SK-N-SH treated with all-trans-retinoic acid at 6 μM for 48 hours (cell line): Measurements from ENCODE around the gene MLPH.

Source experiments
- ATAC-seq: fragments of 200-7000 bp; cut with Tn5 transposase; 3 replicates; pipeline ENCODE4 v1.9.1; 2020; ENCODE audit warnings: mild to moderate bottlenecking, moderate library complexity
- ARNTL ChIP-seq: fragments of 450-650 bp; formaldehyde crosslinking; IDR thresholded peaks from 2 replicates; pipeline ENCODE4 v1.5.0; 2020; ENCODE audit warnings: low read depth, mild to moderate bottlenecking, moderate library complexity, borderline replicate concordance
- BACH2 ChIP-seq: fragments of 250-450 bp; sonication (Bioruptor Pico); IDR thresholded peaks from 2 replicates; pipeline ENCODE4 v1.9.0; 2021; ENCODE audit warnings: mild to moderate bottlenecking, borderline replicate concordance
- CSRNP3 ChIP-seq: fragments of 250-450 bp; sonication (Bioruptor Pico); IDR thresholded peaks from 2 replicates; pipeline ENCODE4 v1.5.1; 2021; ENCODE audit warnings: mild to moderate bottlenecking, moderate library complexity
- ESRRG ChIP-seq: fragments of 250-450 bp; sonication (Bioruptor Pico); IDR thresholded peaks from 2 replicates; pipeline ENCODE4 v1.6.1; 2021; ENCODE audit warnings: mild to moderate bottlenecking
- GLIS3 ChIP-seq: fragments of 250-450 bp; sonication (Bioruptor Pico); IDR thresholded peaks from 2 replicates; pipeline ENCODE4 v1.5.0; 2020; ENCODE audit warnings: mild to moderate bottlenecking, moderate library complexity
- ISL1 ChIP-seq: fragments of 250-450 bp; sonication (Bioruptor Pico); IDR thresholded peaks from 2 replicates; pipeline ENCODE4 v2.1.2; 2022; ENCODE audit warnings: mild to moderate bottlenecking, moderate library complexity
- OSR1 ChIP-seq: fragments of 250-450 bp; sonication (Bioruptor Pico); IDR thresholded peaks from 2 replicates; pipeline ENCODE4 v1.8.0; 2022; ENCODE audit warnings: moderate library complexity, mild to moderate bottlenecking, inconsistent platforms
- PPARA ChIP-seq: fragments of 250-450 bp; sonication (Bioruptor Pico); IDR thresholded peaks from 2 replicates; pipeline ENCODE4 v1.5.0; 2020; ENCODE audit warnings: mild to moderate bottlenecking, borderline replicate concordance
- RARB ChIP-seq: fragments of 250-450 bp; sonication (Bioruptor Pico); IDR thresholded peaks from 2 replicates; pipeline ENCODE4 v1.8.0; 2021; ENCODE audit warnings: mild to moderate bottlenecking, moderate library complexity
- SNAI2 ChIP-seq: fragments of 250-450 bp; sonication (Bioruptor Pico); IDR thresholded peaks from 2 replicates; pipeline ENCODE4 v1.5.0; 2020; ENCODE audit warnings: mild to moderate bottlenecking, moderate library complexity
- TCF4 ChIP-seq: fragments of 250-450 bp; sonication (Bioruptor Pico); IDR thresholded peaks from 2 replicates; pipeline ENCODE4 v1.8.0; 2021; ENCODE audit warnings: mild to moderate bottlenecking, moderate library complexity, borderline replicate concordance
- TOX ChIP-seq: fragments of 250-450 bp; sonication (Bioruptor Pico); IDR thresholded peaks from 2 replicates; pipeline ENCODE4 v1.8.0; 2021; ENCODE audit warnings: mild to moderate bottlenecking, moderate library complexity, borderline replicate concordance
- TSHZ2 ChIP-seq: fragments of 250-450 bp; sonication (Bioruptor Pico); IDR thresholded peaks from 2 replicates; pipeline ENCODE4 v1.5.0; 2020; ENCODE audit warnings: mild to moderate bottlenecking, moderate library complexity
- ZC3H10 ChIP-seq: fragments of 250-450 bp; sonication (Bioruptor Pico); IDR thresholded peaks from 2 replicates; pipeline ENCODE4 v1.5.1; 2021; ENCODE audit warnings: mild to moderate bottlenecking, moderate library complexity
- ZFP3 ChIP-seq: fragments of 250-450 bp; sonication (Bioruptor Pico); IDR thresholded peaks from 2 replicates; pipeline ENCODE4 v1.5.0; 2020; ENCODE audit warnings: mild to moderate bottlenecking, moderate library complexity
- ZFP30 ChIP-seq: fragments of 450-650 bp; formaldehyde crosslinking; IDR thresholded peaks from 2 replicates; pipeline ENCODE4 v1.5.0; 2022; ENCODE audit warnings: mild to moderate bottlenecking, moderate library complexity
- ZNF565 ChIP-seq: fragments of 450-650 bp; formaldehyde crosslinking; conservative IDR thresholded peaks from 2 replicates; pipeline ENCODE4 v1.5.0; 2020; ENCODE audit warnings: low read depth, mild to moderate bottlenecking, moderate library complexity
- ZNF70 ChIP-seq: fragments of 450-650 bp; formaldehyde crosslinking; IDR thresholded peaks from 2 replicates; pipeline ENCODE4 v1.5.0; 2020; ENCODE audit warnings: mild to moderate bottlenecking, moderate library complexity
- ZNF8 ChIP-seq: fragments of 450-650 bp; formaldehyde crosslinking; IDR thresholded peaks from 2 replicates; pipeline ENCODE4 v1.5.0; 2020; ENCODE audit warnings: mild to moderate bottlenecking, moderate library complexity
- TF ChIP-seq, protein P1 (sequence below): fragments of 250-450 bp; sonication (Bioruptor Pico); IDR thresholded peaks from 2 replicates; pipeline ENCODE4 v1.8.0; 2020; ENCODE audit warnings: mild to moderate bottlenecking, moderate library complexity, borderline replicate concordance
- TF ChIP-seq, protein P2 (sequence below): fragments of 250-450 bp; sonication (Bioruptor Pico); IDR thresholded peaks from 2 replicates; pipeline ENCODE4 v1.5.1; 2020; ENCODE audit warnings: low read depth, mild to moderate bottlenecking, moderate library complexity
- TF ChIP-seq, protein P3 (sequence below): fragments of 250-450 bp; sonication (Bioruptor Pico); IDR thresholded peaks from 2 replicates; pipeline ENCODE4 v1.8.0; 2021; ENCODE audit warnings: low read depth, mild to moderate bottlenecking, moderate library complexity, borderline replicate concordance

The MLPH gene

DNA sequence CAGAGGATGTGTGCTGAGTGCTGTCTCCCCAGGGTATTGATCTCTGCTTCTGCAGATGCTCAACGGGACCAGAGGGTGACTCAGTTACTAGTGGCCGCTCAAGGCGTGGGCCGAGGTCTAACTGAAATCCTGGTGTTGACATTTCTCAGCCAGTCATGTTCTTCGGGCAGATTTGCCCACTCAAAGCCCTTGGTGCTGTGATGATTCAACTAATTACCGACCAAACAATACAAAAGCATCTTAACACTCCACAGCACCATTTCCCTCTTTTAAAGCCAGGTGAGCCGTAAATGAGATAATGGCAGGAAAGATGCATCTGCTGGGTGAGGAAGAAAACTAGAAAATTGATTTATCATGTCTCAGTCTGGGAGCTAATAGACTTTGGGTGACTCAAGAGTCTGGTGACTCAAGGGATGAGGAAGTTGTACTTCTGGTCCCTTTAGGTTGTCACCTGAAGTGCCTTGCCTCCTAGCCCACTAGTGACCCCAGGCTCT lies 46.7 kb downstream of the MLPH start:
- TF ChIP-seq PPARA (CRISPR knock-in tag) (no peak), ZFP30 (no peak), SNAI2 (CRISPR knock-in tag) (no peak), RARB (CRISPR knock-in tag) (no peak), BACH2 (CRISPR knock-in tag) (no peak), GLIS3 (CRISPR knock-in tag) (no peak), OSR1 (no peak), CSRNP3 (CRISPR knock-in tag) (no peak), ARNTL (no peak), ZNF8 (CRISPR knock-in tag) (no peak), ISL1 (CRISPR knock-in tag) (no peak)
- TF ChIP-seq, protein P1, sequence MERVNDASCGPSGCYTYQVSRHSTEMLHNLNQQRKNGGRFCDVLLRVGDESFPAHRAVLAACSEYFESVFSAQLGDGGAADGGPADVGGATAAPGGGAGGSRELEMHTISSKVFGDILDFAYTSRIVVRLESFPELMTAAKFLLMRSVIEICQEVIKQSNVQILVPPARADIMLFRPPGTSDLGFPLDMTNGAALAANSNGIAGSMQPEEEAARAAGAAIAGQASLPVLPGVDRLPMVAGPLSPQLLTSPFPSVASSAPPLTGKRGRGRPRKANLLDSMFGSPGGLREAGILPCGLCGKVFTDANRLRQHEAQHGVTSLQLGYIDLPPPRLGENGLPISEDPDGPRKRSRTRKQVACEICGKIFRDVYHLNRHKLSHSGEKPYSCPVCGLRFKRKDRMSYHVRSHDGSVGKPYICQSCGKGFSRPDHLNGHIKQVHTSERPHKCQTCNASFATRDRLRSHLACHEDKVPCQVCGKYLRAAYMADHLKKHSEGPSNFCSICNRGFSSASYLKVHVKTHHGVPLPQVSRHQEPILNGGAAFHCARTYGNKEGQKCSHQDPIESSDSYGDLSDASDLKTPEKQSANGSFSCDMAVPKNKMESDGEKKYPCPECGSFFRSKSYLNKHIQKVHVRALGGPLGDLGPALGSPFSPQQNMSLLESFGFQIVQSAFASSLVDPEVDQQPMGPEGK (CRISPR knock-in tag) = no peak
- TF ChIP-seq, protein P2, sequence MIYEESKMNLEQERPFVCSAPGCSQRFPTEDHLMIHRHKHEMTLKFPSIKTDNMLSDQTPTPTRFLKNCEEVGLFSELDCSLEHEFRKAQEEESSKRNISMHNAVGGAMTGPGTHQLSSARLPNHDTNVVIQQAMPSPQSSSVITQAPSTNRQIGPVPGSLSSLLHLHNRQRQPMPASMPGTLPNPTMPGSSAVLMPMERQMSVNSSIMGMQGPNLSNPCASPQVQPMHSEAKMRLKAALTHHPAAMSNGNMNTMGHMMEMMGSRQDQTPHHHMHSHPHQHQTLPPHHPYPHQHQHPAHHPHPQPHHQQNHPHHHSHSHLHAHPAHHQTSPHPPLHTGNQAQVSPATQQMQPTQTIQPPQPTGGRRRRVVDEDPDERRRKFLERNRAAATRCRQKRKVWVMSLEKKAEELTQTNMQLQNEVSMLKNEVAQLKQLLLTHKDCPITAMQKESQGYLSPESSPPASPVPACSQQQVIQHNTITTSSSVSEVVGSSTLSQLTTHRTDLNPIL (CRISPR knock-in tag) = no peak
- TF ChIP-seq, protein P3, sequence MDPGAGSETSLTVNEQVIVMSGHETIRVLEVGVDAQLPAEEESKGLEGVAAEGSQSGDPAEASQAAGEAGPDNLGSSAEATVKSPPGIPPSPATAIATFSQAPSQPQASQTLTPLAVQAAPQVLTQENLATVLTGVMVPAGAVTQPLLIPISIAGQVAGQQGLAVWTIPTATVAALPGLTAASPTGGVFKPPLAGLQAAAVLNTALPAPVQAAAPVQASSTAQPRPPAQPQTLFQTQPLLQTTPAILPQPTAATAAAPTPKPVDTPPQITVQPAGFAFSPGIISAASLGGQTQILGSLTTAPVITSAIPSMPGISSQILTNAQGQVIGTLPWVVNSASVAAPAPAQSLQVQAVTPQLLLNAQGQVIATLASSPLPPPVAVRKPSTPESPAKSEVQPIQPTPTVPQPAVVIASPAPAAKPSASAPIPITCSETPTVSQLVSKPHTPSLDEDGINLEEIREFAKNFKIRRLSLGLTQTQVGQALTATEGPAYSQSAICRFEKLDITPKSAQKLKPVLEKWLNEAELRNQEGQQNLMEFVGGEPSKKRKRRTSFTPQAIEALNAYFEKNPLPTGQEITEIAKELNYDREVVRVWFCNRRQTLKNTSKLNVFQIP (CRISPR knock-in tag) = no peak
- TF ChIP-seq, all 23 proteins: peak for 0
- ATAC-seq = no peak

GRCh38 chr2:237534380-237534779 lies 47.3 kb downstream of the MLPH start:
- ATAC-seq = no peak
- TF ChIP-seq PPARA (CRISPR knock-in tag) (no peak), RARB (CRISPR knock-in tag) (no peak), ARNTL (no peak), ISL1 (CRISPR knock-in tag) (no peak), SNAI2 (CRISPR knock-in tag) (no peak), OSR1 (no peak), ZC3H10 (CRISPR knock-in tag) (no peak), ESRRG (CRISPR knock-in tag) (no peak), TOX (CRISPR knock-in tag) (no peak), ZNF565 (CRISPR knock-in tag) (no peak), TSHZ2 (CRISPR knock-in tag) (no peak), ZNF70 (CRISPR knock-in tag) (no peak), CSRNP3 (CRISPR knock-in tag) (no peak), ZNF8 (CRISPR knock-in tag) (no peak), ZFP30 (no peak), BACH2 (CRISPR knock-in tag) (no peak), ZFP3 (CRISPR knock-in tag) (no peak), TCF4 (CRISPR knock-in tag) (no peak)
- TF ChIP-seq, protein P1 (CRISPR knock-in tag) = no peak
- TF ChIP-seq, protein P2 (CRISPR knock-in tag) = no peak
